ENCODE measurements around the gene HMGN1. TPM values are rescaled to one million over a fixed set of nuclear protein-coding genes. Genes with fewer than 3 reads are reported as not detected.

HMGN1 gene
- total RNA-seq, 1 experiment from 2014 or later: 293 TPM

DNA sequence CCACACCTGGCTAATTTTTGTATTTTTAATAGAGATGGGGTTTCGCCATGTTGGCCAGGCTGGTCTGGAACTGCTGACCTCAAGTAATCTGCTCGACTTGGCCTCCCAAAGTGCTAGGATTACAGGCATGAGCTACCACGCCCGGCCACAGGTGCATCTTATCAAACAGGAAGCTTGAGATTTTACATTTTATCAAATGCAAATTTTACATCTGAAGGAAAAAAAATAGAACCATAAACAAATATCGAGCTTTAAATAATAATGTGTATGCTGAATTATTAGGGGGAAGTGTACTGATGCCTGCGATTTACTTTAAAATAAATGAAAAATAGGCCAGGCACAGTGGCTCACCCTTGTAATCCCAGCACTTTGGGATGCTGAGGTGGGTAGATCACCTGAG is 18.9 kb downstream of the HMGN1 start:
- no peaks in the 10 kb centered on the region for H3K9me3 ChIP-seq (ENCODE audit: control insufficient read depth, insufficient read depth, low read depth, low read length)
- H3K4me1 ChIP-seq (ENCODE audit: control insufficient read depth, insufficient read depth, low read length): no peaks in the 10 kb centered on the region
- TF ChIP-seq SIN3A (IDR thresholded peaks at IDR 0.05; ENCODE audit: borderline replicate concordance, insufficient read depth, low read depth, low read length) (no peak), TCF7L2 (IDR thresholded peaks at IDR 0.05; ENCODE audit: low read depth, low read length) (no peak), POLR2AphosphoS5 (IDR thresholded peaks at IDR 0.05; ENCODE audit: low read depth, low read length) (no peak)
- TF ChIP-seq, protein P1, sequence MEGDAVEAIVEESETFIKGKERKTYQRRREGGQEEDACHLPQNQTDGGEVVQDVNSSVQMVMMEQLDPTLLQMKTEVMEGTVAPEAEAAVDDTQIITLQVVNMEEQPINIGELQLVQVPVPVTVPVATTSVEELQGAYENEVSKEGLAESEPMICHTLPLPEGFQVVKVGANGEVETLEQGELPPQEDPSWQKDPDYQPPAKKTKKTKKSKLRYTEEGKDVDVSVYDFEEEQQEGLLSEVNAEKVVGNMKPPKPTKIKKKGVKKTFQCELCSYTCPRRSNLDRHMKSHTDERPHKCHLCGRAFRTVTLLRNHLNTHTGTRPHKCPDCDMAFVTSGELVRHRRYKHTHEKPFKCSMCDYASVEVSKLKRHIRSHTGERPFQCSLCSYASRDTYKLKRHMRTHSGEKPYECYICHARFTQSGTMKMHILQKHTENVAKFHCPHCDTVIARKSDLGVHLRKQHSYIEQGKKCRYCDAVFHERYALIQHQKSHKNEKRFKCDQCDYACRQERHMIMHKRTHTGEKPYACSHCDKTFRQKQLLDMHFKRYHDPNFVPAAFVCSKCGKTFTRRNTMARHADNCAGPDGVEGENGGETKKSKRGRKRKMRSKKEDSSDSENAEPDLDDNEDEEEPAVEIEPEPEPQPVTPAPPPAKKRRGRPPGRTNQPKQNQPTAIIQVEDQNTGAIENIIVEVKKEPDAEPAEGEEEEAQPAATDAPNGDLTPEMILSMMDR (IDR thresholded peaks at IDR 0.05): no peak
- TF ChIP-seq, protein P2, sequence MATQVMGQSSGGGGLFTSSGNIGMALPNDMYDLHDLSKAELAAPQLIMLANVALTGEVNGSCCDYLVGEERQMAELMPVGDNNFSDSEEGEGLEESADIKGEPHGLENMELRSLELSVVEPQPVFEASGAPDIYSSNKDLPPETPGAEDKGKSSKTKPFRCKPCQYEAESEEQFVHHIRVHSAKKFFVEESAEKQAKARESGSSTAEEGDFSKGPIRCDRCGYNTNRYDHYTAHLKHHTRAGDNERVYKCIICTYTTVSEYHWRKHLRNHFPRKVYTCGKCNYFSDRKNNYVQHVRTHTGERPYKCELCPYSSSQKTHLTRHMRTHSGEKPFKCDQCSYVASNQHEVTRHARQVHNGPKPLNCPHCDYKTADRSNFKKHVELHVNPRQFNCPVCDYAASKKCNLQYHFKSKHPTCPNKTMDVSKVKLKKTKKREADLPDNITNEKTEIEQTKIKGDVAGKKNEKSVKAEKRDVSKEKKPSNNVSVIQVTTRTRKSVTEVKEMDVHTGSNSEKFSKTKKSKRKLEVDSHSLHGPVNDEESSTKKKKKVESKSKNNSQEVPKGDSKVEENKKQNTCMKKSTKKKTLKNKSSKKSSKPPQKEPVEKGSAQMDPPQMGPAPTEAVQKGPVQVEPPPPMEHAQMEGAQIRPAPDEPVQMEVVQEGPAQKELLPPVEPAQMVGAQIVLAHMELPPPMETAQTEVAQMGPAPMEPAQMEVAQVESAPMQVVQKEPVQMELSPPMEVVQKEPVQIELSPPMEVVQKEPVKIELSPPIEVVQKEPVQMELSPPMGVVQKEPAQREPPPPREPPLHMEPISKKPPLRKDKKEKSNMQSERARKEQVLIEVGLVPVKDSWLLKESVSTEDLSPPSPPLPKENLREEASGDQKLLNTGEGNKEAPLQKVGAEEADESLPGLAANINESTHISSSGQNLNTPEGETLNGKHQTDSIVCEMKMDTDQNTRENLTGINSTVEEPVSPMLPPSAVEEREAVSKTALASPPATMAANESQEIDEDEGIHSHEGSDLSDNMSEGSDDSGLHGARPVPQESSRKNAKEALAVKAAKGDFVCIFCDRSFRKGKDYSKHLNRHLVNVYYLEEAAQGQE (IDR thresholded peaks at IDR 0.05; ENCODE audit: insufficient read depth in 1 of 2, low read depth in 2 of 2, low read length in 1 of 2): no peak
- POLR2A ChIA-PET: interaction anchor here (0.7 kb wide), 1 partner anchor 14 kb away, joined by 3 read pairs; no protein-coding TSS in a partner anchor
- CTCF ChIA-PET: no interaction called here
- no peaks in the 10 kb centered on the region for H3K36me3 ChIP-seq (ENCODE audit: control insufficient read depth, insufficient read depth, low read length)
- DNase-seq (ENCODE audit: low read depth, low spot score): no peak
- no peak overlapping the region for H3K4me3 ChIP-seq (ENCODE audit: low read depth in 2 of 2, low read length in 2 of 2)
- BruUV-seq (replicated peaks): no TSS peak
- no peak for ATAC-seq
- H3K27me3 ChIP-seq (ENCODE audit: control insufficient read depth, insufficient read depth, low read length): no peaks in the 10 kb centered on the region
- in situ Hi-C loops (cut with HindIII; ENCODE audit: low pct_unique_long_range_greater_than_20kb, low sequenced_read_pairs): no loop called here
- intact Hi-C loops (cut with micrococcal nuclease; ENCODE audit: unreplicated experiment): no loop called here
- H3K27ac ChIP-seq (ENCODE audit: low read length): no peak overlapping the region

DNA sequence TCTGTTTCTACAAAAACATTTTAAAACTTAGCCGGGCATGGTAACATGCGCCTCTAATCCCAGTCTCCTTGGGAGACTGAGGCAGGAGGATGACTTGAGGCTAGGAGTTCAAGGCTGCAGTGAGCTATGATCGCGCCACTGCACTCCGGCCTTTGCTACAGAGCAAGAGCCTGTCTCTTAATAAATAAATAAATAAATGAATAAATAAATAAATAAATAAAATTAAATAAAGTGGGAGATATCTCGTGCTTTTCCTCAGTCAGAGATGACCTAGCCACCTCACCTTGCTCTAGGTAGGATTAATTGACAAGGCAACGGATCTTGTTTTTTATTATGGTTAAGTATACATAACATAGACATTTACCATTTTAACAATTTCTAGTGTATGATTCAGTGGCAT is 21.2 kb downstream of the HMGN1 start:
- intact Hi-C loops (cut with micrococcal nuclease; ENCODE audit: unreplicated experiment) (no loop called here), in situ Hi-C loops (cut with HindIII; ENCODE audit: low pct_unique_long_range_greater_than_20kb, low sequenced_read_pairs) (no loop called here)
- no TSS peak for BruUV-seq (replicated peaks)
- Histone ChIP-seq H3K9me3 (ENCODE audit: control insufficient read depth, insufficient read depth, low read depth, low read length) (no peaks in the 10 kb centered on the region), H3K4me3 (ENCODE audit: low read depth in 2 of 2, low read length in 2 of 2) (no peak overlapping the region), H3K27me3 (ENCODE audit: control insufficient read depth, insufficient read depth, low read length) (no peaks in the 10 kb centered on the region), H3K36me3 (ENCODE audit: control insufficient read depth, insufficient read depth, low read length) (no peaks in the 10 kb centered on the region), H3K27ac (ENCODE audit: low read length) (no peak overlapping the region), H3K4me1 (ENCODE audit: control insufficient read depth, insufficient read depth, low read length) (no peaks in the 10 kb centered on the region)
- no peak for DNase-seq (ENCODE audit: low read depth, low spot score)
- TF ChIP-seq, protein P1 (IDR thresholded peaks at IDR 0.05): no peak
- no peak for TF ChIP-seq SIN3A (IDR thresholded peaks at IDR 0.05; ENCODE audit: borderline replicate concordance, insufficient read depth, low read depth, low read length)
- TF ChIP-seq TCF7L2 (IDR thresholded peaks at IDR 0.05; ENCODE audit: low read depth, low read length): no peak
- TF ChIP-seq, protein P2 (IDR thresholded peaks at IDR 0.05; ENCODE audit: insufficient read depth in 1 of 2, low read depth in 2 of 2, low read length in 1 of 2): no peak
- no peak for TF ChIP-seq POLR2AphosphoS5 (IDR thresholded peaks at IDR 0.05; ENCODE audit: low read depth, low read length)
- POLR2A ChIA-PET: no interaction called here
- no peak for ATAC-seq
- CTCF ChIA-PET: no interaction called here

All from Panc1 (cell line).